Parathyroid adenoma (tissue), 2 donors: ENCODE results near the gene RTP4.

ENCODE experiments used
- H2AFZ ChIP-seq: fragments of 300-600 bp; sonication (generic); one replicate; pipeline ENCODE4 v1.7.0; 2017; ENCODE audit warnings: antibody characterized with exemption, mild to moderate bottlenecking
- H3K27ac ChIP-seq: fragments of 300-600 bp; sonication (generic); one replicate; pipeline ENCODE4 v1.7.0; 2017
- H3K27me3 ChIP-seq: fragments of 300-600 bp; sonication (generic); one replicate; pipeline ENCODE4 v1.7.0; 2017; ENCODE audit warnings: low read length; ENCODE audit not compliant: control insufficient read depth, insufficient read depth
- H3K36me3 ChIP-seq: fragments of 300-600 bp; sonication (generic); one replicate; pipeline ENCODE4 v1.7.0; 2017; ENCODE audit warnings: low read length; ENCODE audit not compliant: control insufficient read depth, insufficient read depth
- H3K4me1 ChIP-seq: fragments of 300-600 bp; sonication (generic); one replicate; pipeline ENCODE4 v1.7.0; 2017; ENCODE audit warnings: control low read depth
- H3K4me2 ChIP-seq: fragments of 300-600 bp; sonication (generic); one replicate; pipeline ENCODE4 v1.7.0; 2017; ENCODE audit warnings: low read length
- H3K4me3 ChIP-seq: fragments of 300-600 bp; sonication (generic); one replicate; pipeline ENCODE4 v1.7.0; 2017; ENCODE audit warnings: low read depth, low read length
- H3K79me2 ChIP-seq: fragments of 300-600 bp; sonication (generic); one replicate; pipeline ENCODE4 v1.7.0; 2017; ENCODE audit warnings: control low read depth
- H3K9ac ChIP-seq: fragments of 300-600 bp; sonication (generic); one replicate; pipeline ENCODE4 v1.7.0; 2017; ENCODE audit warnings: mild to moderate bottlenecking
- H3K9me3 ChIP-seq: fragments of 300-600 bp; sonication (generic); one replicate; pipeline ENCODE4 v1.7.0; 2017; ENCODE audit warnings: low read length; ENCODE audit not compliant: control insufficient read depth
- CTCF ChIP-seq: fragments of 300-600 bp; sonication (generic); IDR thresholded peaks from one replicate; pipeline ENCODE4 v1.7.0; 2017; ENCODE audit warnings: antibody characterized with exemption, mild to moderate bottlenecking
- donor health status: primary hyperparathyroidism.

The RTP4 gene

DNA sequence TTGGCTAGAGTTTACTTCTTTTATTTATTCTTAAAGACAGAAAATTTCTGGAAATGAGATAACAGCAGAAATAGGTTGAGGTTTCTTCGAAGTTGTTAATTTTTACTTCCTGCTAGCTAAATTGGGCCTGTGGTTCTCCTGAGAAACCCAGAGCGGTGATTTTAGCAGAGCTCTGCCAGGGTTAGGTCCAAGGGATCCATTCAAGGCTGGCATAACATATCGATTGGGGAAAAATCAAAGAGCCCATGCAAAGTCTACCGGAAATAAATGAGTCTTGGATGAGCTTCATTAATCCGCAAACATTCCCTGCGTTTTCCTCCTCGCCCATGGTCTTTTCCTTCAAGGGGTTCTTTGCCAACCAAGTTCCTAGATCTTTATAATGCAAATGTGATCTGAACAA lies 45.9 kb upstream of the RTP4 start:
- H3K79me2 ChIP-seq = no peaks in the 10 kb centered on the region
- H3K27ac ChIP-seq = no peak overlapping the region
- no peak for TF ChIP-seq CTCF

GRCh38 chr3:187323091-187323490 lies 45.1 kb upstream of the RTP4 start:
- Histone ChIP-seq H3K9me3 (no peaks in the 10 kb centered on the region), H3K4me2 (no peak overlapping the region), H3K27ac (no peak overlapping the region), H3K9ac (no peak overlapping the region), H3K36me3 (no peaks in the 10 kb centered on the region), H3K4me1 (no peaks in the 10 kb centered on the region), H3K79me2 (no peaks in the 10 kb centered on the region), H3K4me3 (no peak overlapping the region), H2AFZ (no peak overlapping the region), H3K27me3 (no peaks in the 10 kb centered on the region)
- TF ChIP-seq CTCF = no peak

More for the DNA sequence above, 45.9 kb upstream of the RTP4 start:
- H3K4me3 ChIP-seq = no peak overlapping the region
- H2AFZ ChIP-seq = no peak overlapping the region
- no peaks in the 10 kb centered on the region for H3K9me3 ChIP-seq
- no peak overlapping the region for H3K9ac ChIP-seq
- no peaks in the 10 kb centered on the region for H3K27me3 ChIP-seq
- H3K4me2 ChIP-seq = no peak overlapping the region
- H3K36me3 ChIP-seq = no peaks in the 10 kb centered on the region
- no peaks in the 10 kb centered on the region for H3K4me1 ChIP-seq

DNA sequence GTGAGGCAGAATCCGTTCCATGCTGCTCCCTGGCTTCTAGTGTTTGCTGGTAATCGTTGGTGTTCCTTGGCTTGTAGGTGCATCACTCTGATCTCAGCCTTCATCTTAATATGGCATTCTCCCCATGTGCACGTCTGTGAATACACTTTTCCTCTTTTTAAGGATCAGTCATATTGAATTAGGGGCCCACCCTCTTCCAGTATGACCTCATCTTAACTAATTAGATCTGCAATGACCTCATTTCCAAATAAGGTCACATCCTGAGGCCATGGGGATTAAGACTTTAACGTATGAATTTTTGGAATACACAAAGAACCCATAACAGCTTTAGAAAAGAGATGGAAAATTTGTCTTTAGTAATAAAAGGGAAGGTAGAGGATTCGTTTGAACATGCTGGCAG lies 42.6 kb upstream of the RTP4 start:
- H3K36me3 ChIP-seq = no peaks in the 10 kb centered on the region
- no peak overlapping the region for H3K27ac ChIP-seq
- no peak for TF ChIP-seq CTCF
- H3K4me2 ChIP-seq = no peak overlapping the region
- H3K4me1 ChIP-seq = no peaks in the 10 kb centered on the region
- H3K9ac ChIP-seq = no peak overlapping the region
- no peak overlapping the region for H3K4me3 ChIP-seq
- no peaks in the 10 kb centered on the region for H3K79me2 ChIP-seq
- H3K9me3 ChIP-seq = no peaks in the 10 kb centered on the region
- no peaks in the 10 kb centered on the region for H3K27me3 ChIP-seq
- H2AFZ ChIP-seq = no peak overlapping the region

- Histone ChIP-seq H3K9me3 (no peaks in the 10 kb centered on the region), H2AFZ (no peak overlapping the region), H3K4me1 (no peaks in the 10 kb centered on the region), H3K27me3 (no peaks in the 10 kb centered on the region), H3K27ac (no peak overlapping the region), H3K9ac (no peak overlapping the region), H3K4me2 (no peak overlapping the region), H3K36me3 (no peaks in the 10 kb centered on the region), H3K4me3 (no peak overlapping the region), H3K79me2 (no peaks in the 10 kb centered on the region)
- TF ChIP-seq CTCF = no peak
These were observed 40.3 kb upstream of the RTP4 start for GRCh38 chr3:187327845-187328244.

DNA sequence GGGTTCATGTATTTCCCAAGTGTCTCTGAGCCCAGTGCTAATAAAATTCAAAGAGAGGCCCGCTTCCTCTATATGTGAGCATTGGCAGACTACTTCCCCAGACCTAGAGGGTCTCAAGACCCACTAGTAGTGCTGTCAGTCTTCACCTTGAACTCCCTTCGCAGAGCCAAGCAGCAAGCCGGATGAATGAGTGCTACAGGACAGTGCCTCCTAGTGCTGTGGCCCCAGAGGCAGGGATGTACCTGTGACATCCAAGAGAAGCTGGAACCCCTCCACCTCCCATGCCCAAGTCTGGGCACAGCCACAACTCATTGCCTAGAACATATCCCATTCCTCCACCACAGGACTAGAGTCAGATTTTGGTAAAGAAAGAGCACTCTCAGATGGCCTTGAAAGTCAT lies 39.5 kb upstream of the RTP4 start:
- H3K27ac ChIP-seq = no peak overlapping the region
- H3K27me3 ChIP-seq = no peaks in the 10 kb centered on the region
- no peak overlapping the region for H3K9ac ChIP-seq
- no peaks in the 10 kb centered on the region for H3K9me3 ChIP-seq
- no peak for TF ChIP-seq CTCF
- no peak overlapping the region for H2AFZ ChIP-seq
- H3K4me2 ChIP-seq = no peak overlapping the region
- H3K36me3 ChIP-seq = no peaks in the 10 kb centered on the region
- H3K4me3 ChIP-seq = no peak overlapping the region
- no peaks in the 10 kb centered on the region for H3K4me1 ChIP-seq
- no peaks in the 10 kb centered on the region for H3K79me2 ChIP-seq
